ENCODE data around the gene WDR37. TPM values are rescaled to one million over a fixed set of nuclear protein-coding genes. Genes with fewer than 3 reads are reported as not detected.
"Not testable (repeated sequence)": the region's sequence is repeated elsewhere in the genome, so short reads cannot be mapped to it uniquely, and the experiment has no call there.

The WDR37 gene
- total RNA-seq, 1 experiment from 2014 or later, result 3.2 TPM

DNA sequence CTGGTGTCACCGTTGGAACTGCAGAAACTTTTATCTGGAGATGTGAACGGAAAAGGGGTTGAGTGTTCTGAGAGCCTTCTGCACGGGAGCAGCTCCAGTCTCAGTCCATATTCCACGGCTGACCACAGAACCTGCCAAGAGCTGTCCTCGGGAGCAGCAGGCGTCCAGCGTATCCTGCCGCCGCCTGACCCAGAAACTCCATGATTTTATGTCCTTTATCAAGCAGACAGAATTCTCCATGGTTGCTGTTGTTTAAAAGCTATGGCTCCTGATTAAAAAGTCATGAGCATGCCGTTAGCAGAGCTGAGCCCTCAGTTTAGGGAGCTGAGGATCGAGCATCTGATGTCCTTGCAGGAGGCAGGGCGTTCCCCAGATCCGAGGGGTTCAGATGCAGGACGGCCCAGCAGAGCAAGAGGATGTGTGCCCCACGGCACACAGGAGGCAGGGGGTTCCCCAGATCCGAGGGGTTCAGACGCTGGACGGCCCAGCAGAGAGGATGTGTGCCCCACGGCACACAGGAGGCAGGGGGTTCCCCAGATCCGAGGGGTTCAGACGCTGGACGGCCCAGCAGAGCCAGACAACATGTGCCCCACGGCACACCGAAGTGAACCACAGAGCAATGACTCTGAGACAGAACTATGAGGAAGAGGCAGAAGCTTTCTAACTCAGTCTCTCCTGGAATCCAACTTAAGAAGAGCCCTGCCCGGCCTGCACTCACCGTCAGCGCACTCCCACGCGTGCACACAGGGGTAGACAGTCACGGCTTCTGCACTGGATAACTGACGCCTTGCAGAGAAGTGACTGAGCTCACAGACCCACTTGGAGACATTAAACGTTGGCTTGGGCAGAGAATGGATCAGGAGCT, 96.4 kb downstream of the WDR37 start:
- DNase-seq (ENCODE audit: low spot score), result no peak

- no peak for DNase-seq (ENCODE audit: low spot score)
These were observed 97.1 kb downstream of the WDR37 start for GRCh38 chr10:1153251-1153763.

GRCh38 chr10:1153805-1154351, 97.7 kb downstream of the WDR37 start:
- no peak for DNase-seq (ENCODE audit: low spot score)

DNA sequence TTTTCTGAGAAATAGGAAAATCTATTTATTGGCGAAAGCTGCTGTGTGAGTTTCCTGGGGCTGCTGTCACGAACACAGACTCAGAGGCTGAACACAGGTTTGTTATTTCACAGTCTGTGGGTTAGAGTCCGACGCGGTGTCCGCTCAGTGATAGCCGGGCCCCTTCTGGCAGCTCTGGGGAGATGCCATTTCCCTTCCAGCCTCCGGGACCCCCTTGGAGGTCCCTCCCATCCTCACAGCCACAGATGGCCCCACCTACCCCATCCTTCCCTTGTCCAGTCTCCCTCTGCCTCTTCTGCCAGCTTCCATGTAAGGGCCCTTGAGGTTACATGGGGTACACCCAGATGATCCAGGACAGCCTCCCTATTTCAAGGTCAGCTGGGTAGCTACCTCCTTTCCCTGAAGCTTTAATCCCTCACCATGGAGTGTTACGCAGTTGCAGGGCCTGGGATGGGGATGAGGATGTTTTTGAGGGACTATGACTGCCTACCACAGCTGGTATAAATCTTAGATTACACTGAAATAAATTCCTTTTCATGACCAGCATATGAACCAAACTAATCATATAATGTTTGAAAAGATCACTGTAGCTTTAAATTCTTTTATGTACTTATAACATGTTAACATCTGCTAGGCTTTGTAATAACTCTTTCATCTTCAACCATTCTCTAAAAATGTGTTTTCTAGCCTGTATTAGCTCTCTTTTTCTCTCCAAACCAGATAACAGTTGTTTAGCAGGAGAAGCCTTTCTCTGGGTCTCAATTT, 98.5 kb downstream of the WDR37 start:
- DNase-seq (ENCODE audit: low spot score), result no peak

DNA sequence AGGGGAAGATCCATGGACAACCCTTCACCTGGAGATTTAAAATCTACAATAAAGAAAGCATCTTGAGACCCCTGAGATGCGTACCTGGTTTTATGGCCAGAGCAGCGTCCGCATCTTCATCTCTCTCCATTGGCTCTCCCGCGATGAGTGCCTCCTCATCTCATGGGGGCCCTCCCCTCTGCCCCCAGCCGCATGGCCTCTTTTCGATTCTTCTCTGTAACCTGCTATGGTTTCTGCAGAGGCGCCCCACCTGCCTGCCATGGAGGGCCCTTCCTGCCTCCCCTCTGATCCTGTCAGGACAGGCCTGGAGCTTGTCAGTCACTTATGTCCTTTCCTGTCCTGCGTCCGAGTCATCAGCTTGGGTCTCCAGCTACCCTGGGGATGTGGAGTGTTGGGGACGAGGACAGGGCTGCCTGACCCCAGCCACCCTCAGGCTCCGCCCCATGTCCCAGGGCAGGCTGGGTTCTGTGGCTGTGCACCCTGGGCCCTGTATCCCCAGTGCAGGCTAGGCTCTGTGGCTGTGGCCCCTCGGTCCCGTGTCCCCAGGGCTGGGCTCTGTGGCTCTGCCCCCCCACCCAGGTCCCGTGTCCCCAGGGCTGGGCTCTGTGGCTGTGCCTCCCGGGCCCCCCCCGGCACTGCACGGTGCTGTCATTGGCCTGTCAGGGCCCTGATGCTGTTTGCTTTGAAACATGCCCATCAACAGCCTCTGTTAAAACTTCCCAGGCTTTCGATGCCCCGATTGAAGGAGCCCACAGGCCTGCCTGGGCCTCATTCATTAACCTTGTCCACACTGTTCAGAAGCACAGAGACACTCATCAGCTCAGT, 99.8 kb downstream of the WDR37 start:
- no peak for DNase-seq (ENCODE audit: low spot score)

DNA sequence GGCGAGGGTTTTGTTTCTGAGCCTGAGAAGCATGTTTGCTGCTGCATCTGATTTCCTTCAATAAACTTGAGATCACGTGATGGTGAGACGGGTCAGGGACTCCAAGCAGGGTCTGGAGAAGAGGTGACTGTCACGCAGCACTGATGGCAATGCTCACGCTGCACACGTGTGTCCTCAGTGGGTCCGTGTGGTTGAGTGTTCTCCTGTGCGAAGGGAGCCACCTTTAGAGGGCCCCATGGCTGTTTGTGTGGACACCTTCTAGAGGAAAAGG, 100.4 kb downstream of the WDR37 start:
- no peak for DNase-seq (ENCODE audit: low spot score)

- no peak for DNase-seq (ENCODE audit: low spot score)
These were observed 100.9 kb downstream of the WDR37 start for GRCh38 chr10:1156921-1157614.

DNA sequence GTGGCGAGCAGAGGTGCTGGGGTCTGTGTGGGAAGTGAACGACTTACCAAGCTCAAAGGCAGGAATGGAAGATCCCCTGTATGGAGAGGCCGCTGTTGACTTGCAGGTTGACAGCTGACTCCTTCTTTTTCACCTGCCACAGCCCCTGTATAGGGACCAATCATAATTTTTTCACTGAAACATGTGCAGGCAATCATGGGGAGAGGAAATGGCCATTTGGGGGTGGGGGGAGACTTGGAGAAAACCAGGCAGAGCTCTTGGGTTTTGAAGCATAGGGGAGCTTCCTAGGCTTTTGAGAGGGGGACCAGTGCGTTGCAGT, 101.4 kb downstream of the WDR37 start:
- no peak for DNase-seq (ENCODE audit: low spot score)

DNA sequence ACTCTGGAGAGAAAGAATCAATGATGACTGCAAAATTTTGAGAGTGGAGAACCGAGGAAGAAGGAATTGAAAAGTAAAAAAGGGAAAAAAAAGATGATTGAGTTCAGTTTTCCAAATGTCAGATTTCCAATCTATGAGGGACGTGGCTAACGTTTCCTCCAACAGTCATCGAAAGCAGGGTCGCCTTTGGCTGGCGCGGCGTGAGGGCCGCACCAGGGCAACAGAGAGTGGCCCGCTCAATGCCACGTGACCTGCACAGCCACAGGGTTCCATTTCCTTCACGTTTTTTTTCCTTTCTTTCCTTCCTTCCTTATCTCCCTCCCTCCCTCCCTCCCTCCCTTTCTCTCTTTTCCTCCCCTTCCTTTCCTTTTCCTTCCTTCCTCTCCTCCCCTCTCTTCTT, 101.9 kb downstream of the WDR37 start:
- DNase-seq (ENCODE audit: low spot score), result no peak

- not testable (repeated sequence) for DNase-seq (ENCODE audit: low spot score)
These were observed 102.4 kb downstream of the WDR37 start for GRCh38 chr10:1158536-1158935.

DNA sequence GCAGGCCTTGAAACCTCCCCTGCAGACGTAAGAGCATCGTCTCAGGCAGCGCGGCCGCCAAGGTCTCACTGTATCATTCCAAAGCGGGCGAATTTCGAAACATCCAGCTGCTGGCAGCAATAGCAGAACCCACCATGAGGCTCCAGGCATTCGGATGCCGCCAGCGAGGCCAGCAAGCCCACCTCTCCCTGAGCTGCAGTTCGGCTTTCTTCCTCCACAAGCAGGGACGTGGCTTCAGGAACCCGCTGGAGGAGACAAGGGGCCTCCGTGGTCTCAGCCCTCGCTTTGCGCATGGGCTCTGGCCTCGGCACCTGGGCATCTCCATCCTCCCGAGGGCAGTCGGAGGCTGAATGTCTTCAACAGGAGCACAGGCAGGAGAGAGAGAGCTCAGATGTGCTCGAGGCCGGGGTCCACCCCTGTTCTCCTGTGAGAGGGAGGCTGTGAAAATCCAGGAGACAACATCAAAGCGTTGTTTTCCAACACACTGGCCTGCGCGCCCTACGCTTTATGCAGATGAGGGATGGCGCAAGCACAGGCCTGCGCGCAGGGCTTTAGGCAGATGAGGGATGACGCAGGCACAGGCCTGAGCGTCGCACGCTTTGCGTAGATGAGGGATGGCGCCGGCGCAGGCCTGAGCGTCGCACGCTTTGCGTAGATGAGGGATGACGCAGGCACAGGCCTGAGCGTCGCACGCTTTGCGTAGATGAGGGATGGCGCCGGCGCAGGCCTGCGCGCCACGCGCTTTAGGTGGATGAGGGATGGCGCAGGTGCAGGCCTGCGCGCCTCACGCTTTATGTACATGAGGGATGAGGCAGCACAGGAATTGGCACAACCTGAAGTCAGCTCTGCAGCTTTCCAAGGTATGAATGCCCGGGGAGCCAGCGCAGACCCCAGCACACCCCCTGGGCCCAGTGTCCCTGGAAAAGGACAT, 103.2 kb downstream of the WDR37 start:
- DNase-seq (ENCODE audit: low spot score), result no peak

DNA sequence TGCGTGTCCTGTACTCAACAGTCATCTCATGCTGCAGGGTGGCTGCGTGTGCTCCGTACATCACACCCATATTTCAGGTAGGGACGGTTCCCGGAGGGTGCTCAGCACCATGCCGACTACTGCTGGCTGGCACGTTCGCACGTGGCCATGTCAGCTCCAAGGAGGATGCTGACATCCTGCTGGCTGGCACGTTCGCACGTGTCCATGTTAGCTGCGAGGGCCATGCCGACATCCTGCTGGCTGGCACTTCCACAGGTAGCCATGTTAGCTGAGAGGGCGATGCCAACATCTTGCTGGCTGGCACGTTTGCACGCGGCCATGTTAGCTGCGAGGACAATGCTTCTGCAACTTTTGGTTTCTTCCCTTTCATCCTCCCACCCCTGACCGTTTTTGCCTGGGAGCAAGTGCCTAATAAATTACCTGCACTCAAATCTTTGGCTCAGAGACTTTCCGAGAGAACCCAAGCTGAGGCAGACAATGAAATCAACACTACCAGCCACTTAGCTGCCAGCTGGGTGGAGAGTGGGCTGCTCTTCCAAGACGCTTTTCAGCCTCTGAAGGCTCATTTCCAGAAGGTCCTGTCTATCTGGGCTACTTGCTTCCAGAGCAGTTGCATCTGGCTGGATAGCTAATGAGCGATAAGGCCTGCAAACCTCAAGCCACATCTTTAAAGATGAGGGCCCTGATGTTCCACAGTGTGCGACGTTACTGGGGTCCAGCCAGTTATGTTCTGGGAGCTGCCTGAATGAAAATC, 104.6 kb downstream of the WDR37 start:
- no peak for DNase-seq (ENCODE audit: low spot score)

GRCh38 chr10:1161315-1161673, 105.1 kb downstream of the WDR37 start:
- not testable (repeated sequence) for DNase-seq (ENCODE audit: low spot score)

GRCh38 chr10:1162481-1163203, 106.5 kb downstream of the WDR37 start:
- DNase-seq (ENCODE audit: low spot score), result no peak

- DNase-seq (ENCODE audit: low spot score), result no peak
These were observed 107.0 kb downstream of the WDR37 start for GRCh38 chr10:1163204-1163660.

DNA sequence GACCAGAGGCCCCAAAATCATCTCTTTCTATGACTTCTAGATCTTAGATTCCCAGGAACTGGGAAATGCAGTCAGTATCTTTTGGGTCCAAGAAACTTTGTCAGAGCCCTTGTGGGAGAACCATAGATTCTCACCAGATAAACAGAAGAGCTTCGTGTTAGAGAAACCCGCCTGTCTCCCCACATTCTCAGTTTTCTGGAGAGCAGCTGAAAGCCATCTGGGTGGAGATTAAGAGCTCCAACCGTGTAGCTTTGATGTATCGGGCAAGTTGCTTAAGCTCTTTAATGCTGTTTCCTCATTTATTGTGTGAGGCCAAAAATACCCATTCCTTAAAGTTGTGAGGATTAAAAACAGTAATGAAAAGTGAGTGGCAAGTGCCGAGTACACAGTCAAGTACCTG, 107.6 kb downstream of the WDR37 start:
- DNase-seq (ENCODE audit: low spot score), result no peak

DNA sequence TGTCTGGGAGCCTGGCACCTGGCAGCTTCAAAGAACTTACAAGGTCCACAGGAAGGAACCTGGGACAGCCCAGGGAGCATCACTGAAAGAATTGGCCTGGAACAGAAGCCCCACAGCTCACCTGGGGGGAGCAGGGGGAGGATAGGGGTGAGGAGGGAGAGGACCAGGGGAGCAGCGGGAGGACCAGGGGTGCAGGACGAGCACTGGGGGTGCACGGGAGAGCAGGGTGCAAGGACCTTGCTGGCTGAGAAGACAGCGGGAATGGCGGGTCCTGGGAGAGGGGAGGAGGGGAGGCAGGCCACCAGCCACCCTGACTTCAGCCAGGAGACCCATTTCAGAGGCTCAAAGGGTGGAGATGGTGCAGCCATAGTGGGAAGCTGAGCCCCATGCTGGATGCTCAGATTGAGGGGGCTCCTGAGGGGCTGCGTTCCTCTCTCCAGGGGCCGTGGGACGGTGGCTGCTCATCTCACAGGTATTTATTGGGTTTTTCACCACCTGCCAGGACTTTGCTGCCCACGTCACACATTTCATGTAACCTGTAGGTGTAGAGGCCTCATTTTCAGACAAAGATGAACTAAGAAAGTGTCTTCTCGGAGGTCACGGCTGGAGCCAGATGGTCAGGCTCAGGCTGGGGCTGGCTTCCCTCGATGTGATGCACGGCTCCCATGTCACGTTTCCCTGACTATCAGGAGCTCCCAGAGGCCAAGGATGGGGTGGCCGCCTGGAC, 110.1 kb downstream of the WDR37 start:
- no peak for DNase-seq (ENCODE audit: low spot score)

DNA sequence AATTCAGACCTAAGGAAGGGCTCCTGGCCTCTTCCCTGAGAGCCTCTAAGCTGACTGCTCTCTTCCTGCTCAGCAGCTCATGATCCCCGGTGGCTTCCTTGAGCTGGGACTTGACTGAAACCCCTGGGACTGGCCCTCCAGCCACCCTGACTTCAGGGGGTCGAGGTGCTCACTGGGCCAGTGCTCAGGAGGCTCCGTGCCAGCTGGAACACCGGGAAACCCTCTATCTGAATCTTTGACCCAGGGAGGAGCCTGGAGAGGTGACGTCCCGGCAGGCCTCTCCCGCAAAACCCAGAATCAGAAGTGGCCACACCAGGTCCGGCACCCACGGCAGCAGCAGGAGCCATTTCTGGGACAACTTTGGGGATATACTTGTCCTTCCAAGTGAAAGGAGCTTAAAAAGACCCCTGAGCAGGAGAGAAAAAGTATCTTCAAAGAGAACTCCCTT, 110.7 kb downstream of the WDR37 start:
- DNase-seq (ENCODE audit: low spot score), result no peak
